Kidney epithelial cell (primary cell): ENCODE results near the gene GRIA1. TPM values are rescaled to one million over a fixed set of nuclear protein-coding genes. Genes with fewer than 3 reads are reported as not detected.

ENCODE experiments used
- DNase-seq: peaks from one replicate; pipeline ENCODE4 v3.0.0-alpha.2; 2010; ENCODE audit warnings: low read depth
- H3K27me3 ChIP-seq: 2 replicates; pipeline ENCODE4 v1.6.0; 2011; ENCODE audit warnings: low read length; ENCODE audit not compliant: control insufficient read depth, insufficient read depth
- H3K36me3 ChIP-seq: 2 replicates; pipeline ENCODE4 v1.5.1; 2011; ENCODE audit warnings: low read length; ENCODE audit not compliant: control insufficient read depth, insufficient read depth
- H3K4me3 ChIP-seq: 2 replicates; pipeline ENCODE4 v1.5.1; 2011; ENCODE audit warnings: low read depth, mild to moderate bottlenecking, control low read depth, low read length
- CTCF ChIP-seq: IDR thresholded peaks from 2 replicates; pipeline ENCODE4 v1.5.1; 2011; ENCODE audit warnings: mild to moderate bottlenecking, moderate library complexity, low read length, control low read depth, inconsistent platforms; ENCODE audit not compliant: insufficient read depth, poor library complexity, severe bottlenecking
- total RNA-seq: library from RNA; depleted of rRNA; stranded (reverse); fragments of >200 nt; gene quantifications from 2 replicates; pipeline ENCODE4 v1.2.3, GENCODE V29; 2015

The GRIA1 gene
- total RNA-seq, 1 donor from 2014 or later: not detected

- no peak for TF ChIP-seq CTCF
- no peak for DNase-seq
- Histone ChIP-seq H3K36me3 (no peaks in the 10 kb centered on the region), H3K4me3 (no peak overlapping the region), H3K27me3 (no peaks in the 10 kb centered on the region)
These were observed 114.9 kb downstream of the GRIA1 start for GRCh38 chr5:153605386-153605785.

GRCh38 chr5:153610009-153610408, 119.5 kb downstream of the GRIA1 start:
- TF ChIP-seq CTCF: no peak
- Histone ChIP-seq H3K27me3 (no peaks in the 10 kb centered on the region), H3K4me3 (no peak overlapping the region), H3K36me3 (no peaks in the 10 kb centered on the region)
- no peak for DNase-seq

- H3K27me3 ChIP-seq: no peaks in the 10 kb centered on the region
- no peak for TF ChIP-seq CTCF
- no peak overlapping the region for H3K4me3 ChIP-seq
- no peaks in the 10 kb centered on the region for H3K36me3 ChIP-seq
- DNase-seq: no peak
These were observed 120.3 kb downstream of the GRIA1 start for GRCh38 chr5:153610811-153611210.

- Histone ChIP-seq H3K4me3 (no peak overlapping the region), H3K36me3 (no peaks in the 10 kb centered on the region), H3K27me3 (no peaks in the 10 kb centered on the region)
- no peak for TF ChIP-seq CTCF
- no peak for DNase-seq
These were observed 122.7 kb downstream of the GRIA1 start for GRCh38 chr5:153613144-153613543.

- H3K4me3 ChIP-seq: no peak overlapping the region
These were observed 123.2 kb downstream of the GRIA1 start for GRCh38 chr5:153613672-153614071.

More at GRCh38 chr5:153613672-153614071, 123.2 kb downstream of the GRIA1 start:
- H3K36me3 ChIP-seq: no peaks in the 10 kb centered on the region
- no peaks in the 10 kb centered on the region for H3K27me3 ChIP-seq
- DNase-seq: no peak
- no peak for TF ChIP-seq CTCF
